SU-DHL-6 (cell line): ENCODE results near the gene RAPH1.

Experiments used
- CTCF ChIP-seq: fragments of 200-600 bp; sonication (generic); IDR thresholded peaks from one replicate; pipeline ENCODE4 v1.5.1; 2017; ENCODE audit warnings: antibody characterized with exemption, mild to moderate bottlenecking, low read length, moderate library complexity; ENCODE audit not compliant: insufficient read depth, poor library complexity, severe bottlenecking
- EZH2phosphoT487 ChIP-seq: fragments of 200-600 bp; sonication (generic), shearing (Covaris generic); conservative IDR thresholded peaks from 2 replicates; pipeline ENCODE4 v1.6.1; 2018; ENCODE audit warnings: mild to moderate bottlenecking, antibody characterized with exemption, low read length, moderate library complexity, mixed read lengths

- TF ChIP-seq CTCF, result no peak
- TF ChIP-seq EZH2phosphoT487, result no peak
These were observed 45.7 kb upstream of the RAPH1 start for GRCh38 chr2:203580844-203581243.
